ENCODE data around the gene PADI4.

- TF ChIP-seq FOXM1 (IDR thresholded peaks at IDR 0.05; ENCODE audit: borderline replicate concordance, low read depth) (no peak), EP300 (IDR thresholded peaks at IDR 0.05; ENCODE audit: borderline replicate concordance) (no peak)
Measured at GRCh38 chr1:17392199-17392740, 84.3 kb downstream of the PADI4 start.
